CD4-positive, alpha-beta memory T cell (primary cell): Measurements from ENCODE around the gene RNF130. TPM values are rescaled to one million over a fixed set of nuclear protein-coding genes. Genes with fewer than 3 reads are reported as not detected.

Experiments
- CTCF ChIA-PET: fragments of 350-600 bp; sonication (Branson Sonifier 250); formaldehyde crosslinking; loops from one replicate; lab custom pipeline; 2021; ENCODE audit warnings: inconsistent platforms; ENCODE audit not compliant: partially characterized antibody; lab: Charles Lee
- POLR2A ChIA-PET: fragments of 350-600 bp; sonication (Branson Sonifier 250); formaldehyde crosslinking; loops from one replicate; lab custom pipeline; 2021; ENCODE audit not compliant: partially characterized antibody; lab: Charles Lee
- DNase-seq, 5 donors: peaks; one replicate each; pipeline versions ENCODE4 v3.0.0 to v3.0.0-alpha.2; 2020 to 2022; ENCODE audit warnings: mixed read lengths in 1 of 5
- H3K27ac ChIP-seq: one replicate; pipeline ENCODE4 v1.7.0; 2013; ENCODE audit warnings: low read depth, low read length
- H3K27me3 ChIP-seq: 2 replicates; pipeline ENCODE4 v1.7.0; 2013; ENCODE audit warnings: mild to moderate bottlenecking, low read length, moderate library complexity; ENCODE audit not compliant: insufficient read depth
- H3K36me3 ChIP-seq: 2 replicates; pipeline ENCODE4 v1.7.0; 2013; ENCODE audit warnings: mild to moderate bottlenecking, low read length, moderate library complexity; ENCODE audit not compliant: insufficient read depth
- H3K4me1 ChIP-seq: 2 replicates; pipeline ENCODE4 v1.7.0; 2013; ENCODE audit warnings: mild to moderate bottlenecking, low read length, moderate library complexity; ENCODE audit not compliant: insufficient read depth
- H3K4me3 ChIP-seq, 2 donors: one replicate each; pipeline ENCODE4 v1.7.0; 2013; ENCODE audit warnings: low read length in 2 of 2, mild to moderate bottlenecking in 1 of 2
- H3K9me3 ChIP-seq, 2 donors: one replicate each; pipeline ENCODE4 v1.7.0; 2013; ENCODE audit warnings: low read length in 2 of 2, control low read depth in 1 of 2; ENCODE audit not compliant: control insufficient read depth in 1 of 2
- H3K27ac Mint-ChIP-seq, 7 donors: one replicate each; pipeline ENCODE4 v1.8.0; 2020 to 2021; ENCODE audit warnings: mixed read lengths in 7 of 7, mild to moderate bottlenecking in 6 of 7, inconsistent platforms in 3 of 7, moderate library complexity in 3 of 7
- H3K27me3 Mint-ChIP-seq, 2 donors: one replicate each; pipeline ENCODE4 v1.8.0; 2020 to 2021; ENCODE audit warnings: mixed read lengths in 2 of 2
- H3K36me3 Mint-ChIP-seq, 2 donors: one replicate each; pipeline ENCODE4 v1.8.0; 2020 to 2021; ENCODE audit warnings: mixed read lengths in 2 of 2, inconsistent platforms in 1 of 2, mild to moderate bottlenecking in 1 of 2
- H3K4me1 Mint-ChIP-seq, 4 donors: one replicate each; pipeline ENCODE4 v1.8.0; 2020 to 2021; ENCODE audit warnings: mixed read lengths in 4 of 4, mild to moderate bottlenecking in 1 of 4
- H3K4me3 Mint-ChIP-seq, 8 donors: one replicate each; pipeline ENCODE4 v1.8.0; 2020 to 2021; ENCODE audit warnings: mixed read lengths in 8 of 8, mild to moderate bottlenecking in 7 of 8, moderate library complexity in 6 of 8, inconsistent platforms in 3 of 8
- H3K9me3 Mint-ChIP-seq, 8 donors: one replicate each; pipeline ENCODE4 v1.8.0; 2020 to 2021; ENCODE audit warnings: mixed read lengths in 8 of 8, mild to moderate bottlenecking in 5 of 8, inconsistent platforms in 3 of 8, moderate library complexity in 1 of 8
- intact Hi-C: fragments of 100-400 bp; cut with micrococcal nuclease; formaldehyde crosslinking; loops from one replicate; pipeline ENCODE4 v1.15.1; 2023
- polyA plus RNA-seq, 2 donors: library from polyadenylated mRNA; unstranded; fragments of 300-500 nt; fragmentation: Illumina TruSeq; gene quantifications; one replicate each; pipeline ENCODE4 v1.2.3, GENCODE V29; 2021
- total RNA-seq, 2 experiments: library from RNA; stranded (reverse); gene quantifications; one replicate each; pipeline ENCODE4 v1.2.3, GENCODE V29; 2021

RNF130 gene
- total and polyA plus RNA-seq, 4 experiments from 2014 or later: 16.8 to 21.2 (median 18.0) TPM

DNA sequence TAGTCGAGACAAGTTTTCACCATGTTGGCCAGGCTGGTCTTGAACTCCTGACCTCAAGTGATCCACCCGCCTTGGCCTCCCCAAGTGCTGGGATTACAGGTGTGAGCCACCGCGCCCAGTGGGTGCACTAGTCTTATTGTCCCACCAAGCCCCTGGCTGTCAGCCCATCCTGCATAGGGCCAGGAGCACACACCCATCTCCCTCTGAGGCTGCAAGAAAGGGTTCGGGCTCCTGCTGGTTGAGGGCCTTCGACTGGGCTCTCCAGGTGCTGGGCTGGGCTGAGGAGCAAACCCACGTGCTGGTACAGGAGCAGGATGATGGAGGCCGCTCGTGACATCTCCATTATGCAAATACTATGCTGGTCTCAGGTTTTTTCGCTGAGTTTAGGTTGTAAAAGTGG, 25.1 kb upstream of the RNF130 start:
- no peak for DNase-seq
- H3K27me3 ChIP-seq: no peaks in the 10 kb centered on the region
- Mint-ChIP-seq H3K27ac (peak overlapping the region in 1 of 7 donors; percentile 52), H3K27me3 (peaks cover 1 to 8% of the 10 kb centered on the region in 2 donors), H3K4me1 (peaks cover 0 to 6% (median 0%) of the 10 kb centered on the region in 4 donors), H3K4me3 (no peak overlapping the region), H3K36me3 (no peaks in the 10 kb centered on the region), H3K9me3 (no peaks in the 10 kb centered on the region)
- no peak overlapping the region for H3K27ac ChIP-seq
- no peaks in the 10 kb centered on the region for H3K36me3 ChIP-seq
- POLR2A ChIA-PET: no interaction called here
- intact Hi-C loops: no loop called here
- CTCF ChIA-PET: no interaction called here
- H3K4me1 ChIP-seq: no peaks in the 10 kb centered on the region
- H3K4me3 ChIP-seq: no peak overlapping the region
- no peaks in the 10 kb centered on the region for H3K9me3 ChIP-seq

DNA sequence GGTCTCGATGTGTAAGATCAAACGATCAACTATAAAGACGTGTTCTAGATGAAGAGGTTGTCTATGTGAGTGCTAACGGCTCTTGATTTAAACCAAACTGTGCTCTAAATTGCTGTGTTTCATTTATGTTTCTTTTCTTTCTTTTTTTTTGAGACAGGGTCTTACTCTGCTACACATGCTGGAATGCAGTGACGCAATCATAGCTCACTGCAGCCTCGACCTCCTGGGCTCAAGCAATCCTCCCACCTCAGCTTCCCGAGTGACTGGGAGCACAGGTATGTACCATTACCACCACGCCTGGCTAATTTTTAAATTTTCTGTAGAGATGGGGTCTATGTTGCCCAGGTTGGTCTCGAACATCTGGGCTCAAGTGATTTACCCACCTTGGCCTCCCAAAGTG, 24.0 kb upstream of the RNF130 start:
- no peak overlapping the region for H3K27ac Mint-ChIP-seq
- ChIA-PET POLR2A (no interaction called here), CTCF (no interaction called here)
- no peaks in the 10 kb centered on the region for H3K9me3 ChIP-seq
- peaks cover 1 to 8% of the 10 kb centered on the region in 2 donors for H3K27me3 Mint-ChIP-seq
- H3K4me1 Mint-ChIP-seq: peaks cover 0 to 13% (median 2%) of the 10 kb centered on the region in 4 donors
- H3K27ac ChIP-seq: no peak overlapping the region
- no peaks in the 10 kb centered on the region for H3K9me3 Mint-ChIP-seq
- H3K4me3 ChIP-seq: no peak overlapping the region
- no peak overlapping the region for H3K4me3 Mint-ChIP-seq
- no peak for DNase-seq
- H3K27me3 ChIP-seq: no peaks in the 10 kb centered on the region
- H3K4me1 ChIP-seq: peaks cover 8% of the 10 kb centered on the region
- intact Hi-C loops: no loop called here
- peaks cover 0 to 1% of the 10 kb centered on the region in 2 donors for H3K36me3 Mint-ChIP-seq
- H3K36me3 ChIP-seq: no peaks in the 10 kb centered on the region

DNA sequence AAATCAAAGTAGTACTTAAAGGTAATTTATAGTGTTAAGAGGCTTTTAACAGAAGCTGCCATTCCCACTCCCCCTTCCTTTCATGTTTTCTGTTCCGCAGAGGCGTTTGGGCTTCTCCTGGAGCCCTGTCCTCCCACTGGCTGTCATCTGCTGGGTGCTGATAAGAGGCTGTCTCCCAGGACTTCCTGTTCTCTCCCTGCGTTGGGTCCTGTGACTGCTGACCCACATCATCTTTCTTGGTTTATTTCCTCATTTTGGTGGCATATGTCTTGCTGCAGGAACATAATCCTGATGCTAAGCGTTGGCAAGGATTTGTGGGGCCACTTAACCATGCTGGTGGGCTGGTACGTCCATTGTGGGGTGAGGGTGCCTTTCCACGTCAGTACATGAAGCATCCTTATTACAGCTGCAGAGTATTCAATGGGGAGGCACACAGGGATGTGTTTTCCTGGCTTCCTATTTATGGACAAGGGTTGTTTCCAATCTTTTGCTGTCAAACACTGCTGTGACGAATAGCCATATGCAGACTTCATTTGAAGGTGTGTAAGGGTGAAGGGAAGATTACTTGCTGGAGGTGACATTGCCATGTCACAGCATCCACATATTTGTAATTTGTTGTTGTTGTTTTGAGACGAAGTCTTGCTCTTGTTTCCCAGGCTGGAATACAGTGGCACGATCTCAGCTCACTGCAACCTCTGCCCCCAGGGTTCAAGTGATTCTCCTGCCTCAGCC, 22.3 kb upstream of the RNF130 start:
- intact Hi-C loops: loop anchor here (5.0 kb wide), 3 partner anchors 187 to 537 kb away; partner anchors contain the start of genes MRNIP and TBC1D9B
- ChIA-PET CTCF (no interaction called here), POLR2A (no interaction called here)
- Histone ChIP-seq H3K9me3 (no peaks in the 10 kb centered on the region), H3K27ac (no peak overlapping the region), H3K27me3 (no peaks in the 10 kb centered on the region), H3K36me3 (no peaks in the 10 kb centered on the region), H3K4me1 (peaks cover 8% of the 10 kb centered on the region), H3K4me3 (no peak overlapping the region)
- H3K27ac Mint-ChIP-seq: no peak overlapping the region
- peaks cover 6 to 18% (median 8%) of the 10 kb centered on the region in 4 donors for H3K4me1 Mint-ChIP-seq
- peaks cover 1 to 8% of the 10 kb centered on the region in 2 donors for H3K27me3 Mint-ChIP-seq
- H3K36me3 Mint-ChIP-seq: peaks cover 0 to 1% of the 10 kb centered on the region in 2 donors
- DNase-seq: no peak
- no peak overlapping the region for H3K4me3 Mint-ChIP-seq
- no peaks in the 10 kb centered on the region for H3K9me3 Mint-ChIP-seq

DNA sequence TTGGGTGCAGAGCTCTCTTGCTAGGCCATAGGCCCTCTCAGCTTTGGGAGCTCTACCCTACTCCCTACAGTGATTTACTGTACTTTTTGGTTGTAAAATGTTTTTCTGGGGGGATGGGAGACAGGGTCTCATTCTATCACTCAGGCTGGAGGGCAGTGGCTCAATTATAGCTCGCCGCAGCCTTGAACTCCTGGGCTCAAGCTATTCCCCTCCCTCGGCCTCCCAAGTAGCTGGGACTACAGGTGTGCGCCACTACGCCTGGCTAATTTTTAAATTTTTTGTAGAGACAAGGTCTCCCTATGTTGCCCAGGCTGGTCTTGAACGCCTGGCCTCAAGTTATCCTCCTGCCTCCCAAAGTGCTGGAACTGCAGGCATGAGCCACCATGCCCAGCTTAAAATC, 21.7 kb upstream of the RNF130 start:
- H3K9me3 ChIP-seq: no peaks in the 10 kb centered on the region
- H3K27ac Mint-ChIP-seq: no peak overlapping the region
- intact Hi-C loops: loop anchor here (5.0 kb wide), 3 partner anchors 186 to 536 kb away; partner anchors contain the start of genes MRNIP and TBC1D9B
- H3K36me3 ChIP-seq: no peaks in the 10 kb centered on the region
- no peaks in the 10 kb centered on the region for H3K27me3 ChIP-seq
- no peaks in the 10 kb centered on the region for H3K9me3 Mint-ChIP-seq
- H3K4me3 Mint-ChIP-seq: no peak overlapping the region
- DNase-seq: no peak
- ChIA-PET CTCF (no interaction called here), POLR2A (no interaction called here)
- H3K36me3 Mint-ChIP-seq: peaks cover 0 to 1% of the 10 kb centered on the region in 2 donors
- H3K27ac ChIP-seq: no peak overlapping the region
- H3K4me1 Mint-ChIP-seq: peaks cover 6 to 18% (median 8%) of the 10 kb centered on the region in 4 donors
- peaks cover 8% of the 10 kb centered on the region for H3K4me1 ChIP-seq
- H3K4me3 ChIP-seq: no peak overlapping the region
- H3K27me3 Mint-ChIP-seq: peaks cover 1 to 8% of the 10 kb centered on the region in 2 donors

DNA sequence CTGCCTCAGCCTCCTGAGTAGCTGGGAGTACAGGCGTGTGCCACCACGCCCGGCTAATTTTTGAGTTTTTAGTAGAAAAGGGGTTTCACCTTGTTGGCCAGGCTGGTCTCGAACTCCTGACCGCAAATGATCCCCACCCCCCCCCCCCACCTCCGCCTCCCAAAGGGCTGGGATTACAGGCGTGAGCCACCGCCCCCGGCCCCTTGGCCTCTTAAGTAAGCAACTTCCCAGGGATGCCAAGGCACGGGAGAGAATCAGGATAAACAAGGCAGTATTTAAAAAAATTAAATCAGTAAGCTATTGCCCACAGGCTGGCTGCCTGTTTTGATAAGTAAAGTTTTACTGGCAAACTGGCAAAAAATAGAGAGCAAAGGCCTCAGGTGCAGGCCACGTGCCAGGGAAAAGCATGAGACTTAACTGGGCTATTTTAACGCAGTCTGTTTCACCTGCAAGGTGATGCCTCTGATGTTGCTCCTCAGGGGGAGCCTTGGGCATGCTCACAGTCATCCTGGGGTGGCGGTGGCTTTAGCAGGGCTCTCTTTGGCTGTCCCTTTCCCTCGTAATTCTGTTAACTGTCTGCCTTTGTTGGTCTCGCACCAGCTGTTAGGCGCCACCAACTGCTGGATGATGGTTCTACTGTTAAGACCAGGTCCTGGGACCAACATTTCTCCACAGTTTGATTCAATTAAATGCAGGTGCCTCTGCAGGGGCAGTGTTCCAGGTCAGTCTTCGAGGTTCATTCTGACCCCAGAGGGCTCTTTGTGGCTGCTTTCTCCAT, 19.4 kb upstream of the RNF130 start:
- CTCF ChIA-PET: interaction anchor here (1.2 to 3.7 kb wide), 8 partner anchors 9 to 328 kb away, joined by 3 to 19 read pairs (median 8); no protein-coding TSS in a partner anchor
- Mint-ChIP-seq H3K4me1 (peaks cover 7 to 24% (median 12%) of the 10 kb centered on the region in 4 donors), H3K9me3 (no peaks in the 10 kb centered on the region), H3K36me3 (peaks cover 0 to 1% of the 10 kb centered on the region in 2 donors), H3K27me3 (peaks cover 1 to 5% of the 10 kb centered on the region in 2 donors), H3K4me3 (peak overlapping the region; percentile 24 to 80 (median 70)), H3K27ac (peak overlapping the region in 4 of 7 donors; percentile 53 to 74 (median 58))
- Histone ChIP-seq H3K27me3 (no peaks in the 10 kb centered on the region), H3K4me3 (no peak overlapping the region), H3K4me1 (peaks cover 8% of the 10 kb centered on the region), H3K27ac (no peak overlapping the region), H3K9me3 (no peaks in the 10 kb centered on the region), H3K36me3 (no peaks in the 10 kb centered on the region)
- POLR2A ChIA-PET: interaction anchor here (1.5 to 2.5 kb wide), 2 partner anchors 19 to 21 kb away, joined by 4 to 7 read pairs; partner anchors contain the start of gene RNF130
- intact Hi-C loops: loop anchor here (1.0 to 5.0 kb wide), 7 partner anchors 19 to 534 kb away; partner anchors contain the start of genes MRNIP and TBC1D9B
- no peak for DNase-seq

DNA sequence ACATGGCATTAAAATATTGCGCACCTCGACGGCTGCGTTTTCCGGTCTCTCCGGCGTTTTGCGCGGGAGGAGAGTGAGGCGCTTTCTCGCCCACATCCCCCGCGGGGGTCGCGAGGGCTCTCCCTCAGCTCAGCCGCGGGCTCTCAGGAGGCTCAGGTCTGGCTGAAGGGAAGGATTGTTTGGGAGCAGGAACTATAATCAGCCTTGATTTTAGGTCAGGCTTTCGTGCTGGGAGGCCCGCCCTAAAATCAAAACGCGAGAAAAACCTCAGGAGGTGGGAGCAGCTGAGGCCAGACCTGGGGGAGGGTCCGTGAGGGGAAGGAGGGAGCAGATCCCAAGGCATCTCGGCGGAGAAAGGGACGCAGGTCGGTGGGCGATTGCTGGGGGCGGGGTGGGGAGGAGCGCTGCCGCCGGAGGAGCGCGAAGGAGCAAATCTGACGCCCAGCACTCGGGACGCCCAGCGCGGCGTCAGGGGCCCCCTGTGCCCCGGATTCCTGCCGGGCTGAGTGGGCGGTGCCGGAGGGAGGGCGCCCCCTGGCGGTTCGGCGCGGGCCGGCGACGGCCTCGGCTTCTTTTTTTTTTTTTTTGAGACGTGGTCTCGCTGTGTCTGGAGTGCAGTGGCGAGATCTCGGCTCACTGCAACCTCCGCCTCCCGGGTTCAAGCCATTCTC, 18.7 kb upstream of the RNF130 start:
- H3K27me3 ChIP-seq: no peaks in the 10 kb centered on the region
- Mint-ChIP-seq H3K27ac (peak overlapping the region; percentile 69 to 91 (median 80)), H3K27me3 (peaks cover 1 to 5% of the 10 kb centered on the region in 2 donors), H3K9me3 (no peaks in the 10 kb centered on the region), H3K36me3 (peaks cover 0 to 1% of the 10 kb centered on the region in 2 donors), H3K4me3 (peak overlapping the region; percentile 74 to 90 (median 87)), H3K4me1 (peaks cover 11 to 29% (median 16%) of the 10 kb centered on the region in 4 donors)
- H3K4me1 ChIP-seq: peaks cover 13% of the 10 kb centered on the region
- intact Hi-C loops: loop anchor here (1.0 to 5.0 kb wide), 7 partner anchors 18 to 533 kb away; partner anchors contain the start of genes MRNIP and TBC1D9B
- peak; percentile 69 to 85 (median 81) for DNase-seq
- peak overlapping the region; percentile 48 to 52 for H3K4me3 ChIP-seq
- H3K9me3 ChIP-seq: no peaks in the 10 kb centered on the region
- POLR2A ChIA-PET: interaction anchor here (1.5 to 2.5 kb wide), 2 partner anchors 19 to 20 kb away, joined by 4 to 7 read pairs; partner anchors contain the start of gene RNF130
- no peaks in the 10 kb centered on the region for H3K36me3 ChIP-seq
- CTCF ChIA-PET: interaction anchor here (1.2 to 3.7 kb wide), 7 partner anchors 9 to 327 kb away, joined by 6 to 19 read pairs (median 9); no protein-coding TSS in a partner anchor
- peak overlapping the region; percentile 49 for H3K27ac ChIP-seq
